KMS-11 (cell line): ENCODE results near the gene GRAMD2B.

Experiments
- H2AFZ ChIP-seq: fragments of 200-600 bp; sonication (generic); 2 replicates; pipeline ENCODE4 v1.6.1; 2016; ENCODE audit warnings: antibody characterized with exemption, mixed run types, low read depth
- H3K27ac ChIP-seq: fragments of 200-600 bp; sonication (generic); 2 replicates; pipeline ENCODE4 v1.6.1; 2016; ENCODE audit warnings: mild to moderate bottlenecking, mixed run types
- H3K27me3 ChIP-seq: fragments of 200-600 bp; sonication (generic); 2 replicates; pipeline ENCODE4 v1.6.1; 2017; ENCODE audit warnings: mild to moderate bottlenecking, low read depth, mixed run types, moderate library complexity; ENCODE audit not compliant: insufficient read depth
- H3K36me3 ChIP-seq: fragments of 200-600 bp; sonication (generic); 2 replicates; pipeline ENCODE4 v1.6.1; 2017; ENCODE audit warnings: mild to moderate bottlenecking, mixed run types; ENCODE audit not compliant: insufficient read depth
- H3K4me1 ChIP-seq: fragments of 200-600 bp; sonication (generic); 2 replicates; pipeline ENCODE4 v1.6.1; 2016; ENCODE audit warnings: mild to moderate bottlenecking, low read depth, mixed run types; ENCODE audit not compliant: poor library complexity, severe bottlenecking
- H3K4me2 ChIP-seq: fragments of 200-600 bp; sonication (generic); 2 replicates; pipeline ENCODE4 v1.7.0; 2016; ENCODE audit warnings: mild to moderate bottlenecking, mixed run types
- H3K4me3 ChIP-seq: fragments of 200-600 bp; sonication (generic); IDR thresholded peaks from 2 replicates; pipeline ENCODE4 v1.6.1; 2017; ENCODE audit warnings: low read depth, low read length, mixed read lengths; ENCODE audit not compliant: insufficient read depth
- H3K79me2 ChIP-seq: fragments of 200-600 bp; sonication (generic); 2 replicates; pipeline ENCODE4 v1.6.1; 2016; ENCODE audit warnings: low read depth, mixed run types; ENCODE audit not compliant: insufficient read depth
- H3K9ac ChIP-seq: fragments of 200-600 bp; sonication (generic); 2 replicates; pipeline ENCODE4 v1.6.1; 2016; ENCODE audit warnings: mild to moderate bottlenecking, mixed run types
- H4K20me1 ChIP-seq: fragments of 200-600 bp; sonication (generic); 2 replicates; pipeline ENCODE4 v1.6.1; 2016; ENCODE audit warnings: mild to moderate bottlenecking, mixed run types; ENCODE audit not compliant: insufficient read depth
- CTCF ChIP-seq: fragments of 200-600 bp; sonication (generic); conservative IDR thresholded peaks from 2 replicates; pipeline ENCODE4 v1.6.1; 2017; ENCODE audit warnings: low read depth, mild to moderate bottlenecking, antibody characterized with exemption, low read length, moderate library complexity, mixed read lengths

The GRAMD2B gene

GRCh38 chr5:126460977-126461376 is 37.8 kb downstream of the GRAMD2B start:
- Histone ChIP-seq H3K36me3 (no peaks in the 10 kb centered on the region), H3K27ac (no peak overlapping the region), H4K20me1 (no peaks in the 10 kb centered on the region), H3K9ac (no peak overlapping the region), H3K4me1 (no peaks in the 10 kb centered on the region), H2AFZ (no peak overlapping the region), H3K4me2 (no peak overlapping the region), H3K4me3 (no peak overlapping the region), H3K27me3 (no peaks in the 10 kb centered on the region), H3K79me2 (no peaks in the 10 kb centered on the region)
- no peak for TF ChIP-seq CTCF

DNA sequence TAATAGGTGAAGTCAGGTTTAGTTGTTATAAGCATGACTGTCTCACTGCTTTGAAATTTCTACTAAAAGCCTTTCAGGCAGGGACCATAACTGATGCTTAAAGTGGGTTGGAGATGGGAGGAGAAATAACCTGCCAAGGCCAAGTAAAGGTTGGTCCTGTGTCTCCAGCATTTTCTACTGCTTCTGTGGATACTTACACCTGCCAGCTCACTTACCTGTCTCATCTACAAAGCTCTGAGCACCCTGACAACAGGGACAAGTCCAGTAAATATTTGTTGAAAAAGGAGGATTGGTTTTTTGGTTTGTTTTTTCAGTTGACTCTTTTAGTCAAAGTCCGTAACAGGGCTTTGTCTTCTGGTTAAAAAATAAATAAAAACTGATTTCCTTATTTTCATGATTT is 38.6 kb downstream of the GRAMD2B start:
- Histone ChIP-seq H3K27me3 (no peaks in the 10 kb centered on the region), H2AFZ (no peak overlapping the region), H4K20me1 (no peaks in the 10 kb centered on the region), H3K36me3 (no peaks in the 10 kb centered on the region), H3K9ac (no peak overlapping the region), H3K27ac (no peak overlapping the region), H3K79me2 (no peaks in the 10 kb centered on the region), H3K4me1 (no peaks in the 10 kb centered on the region), H3K4me3 (no peak overlapping the region), H3K4me2 (no peak overlapping the region)
- TF ChIP-seq CTCF = no peak

DNA sequence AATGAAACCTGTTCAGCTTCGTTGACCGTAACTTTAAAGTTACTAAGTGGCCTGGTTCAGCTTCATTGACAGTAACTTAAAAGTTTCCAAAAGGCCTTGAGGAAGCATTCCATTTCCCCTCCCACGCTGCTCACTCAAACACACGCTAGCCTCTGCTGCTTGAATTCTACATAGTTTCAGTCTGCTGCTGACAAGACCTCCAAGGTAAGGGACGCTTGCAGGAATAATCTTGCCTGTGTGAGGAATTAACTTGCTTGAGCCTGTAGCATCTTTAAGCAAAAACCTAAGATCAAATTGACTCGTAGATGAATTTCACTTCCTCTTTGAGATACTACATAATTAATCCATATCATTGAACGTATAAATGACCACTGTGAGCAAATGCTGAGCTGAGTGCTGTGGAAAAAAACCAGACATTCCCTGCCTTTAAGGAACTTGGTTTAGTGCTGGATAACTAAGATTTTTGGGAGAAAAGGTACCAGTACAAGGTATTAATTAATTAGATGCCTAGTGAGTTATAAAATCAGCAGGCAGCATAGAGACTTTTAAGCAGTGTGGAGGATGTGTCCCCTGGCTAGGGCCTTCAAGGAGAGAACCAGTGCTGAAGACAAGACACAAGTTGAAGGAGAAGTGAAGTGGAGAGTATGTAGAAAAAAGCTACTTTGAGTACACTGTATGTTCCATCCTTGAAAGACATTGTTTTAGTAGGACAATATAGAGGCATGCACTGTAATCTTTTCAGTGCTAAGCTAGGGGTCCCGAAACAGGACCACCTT is 39.2 kb downstream of the GRAMD2B start:
- H3K9ac ChIP-seq = no peak overlapping the region

GRCh38 chr5:126464016-126464415 is 40.8 kb downstream of the GRAMD2B start:
- Histone ChIP-seq H3K79me2 (no peaks in the 10 kb centered on the region), H3K4me2 (no peak overlapping the region), H4K20me1 (no peaks in the 10 kb centered on the region), H2AFZ (no peak overlapping the region), H3K27ac (no peak overlapping the region), H3K4me3 (no peak overlapping the region), H3K36me3 (no peaks in the 10 kb centered on the region), H3K9ac (no peak overlapping the region), H3K27me3 (no peaks in the 10 kb centered on the region), H3K4me1 (no peaks in the 10 kb centered on the region)
- no peak for TF ChIP-seq CTCF

More for the DNA sequence above, 39.2 kb downstream of the GRAMD2B start:
- Histone ChIP-seq H3K36me3 (no peaks in the 10 kb centered on the region), H3K27me3 (no peaks in the 10 kb centered on the region), H3K4me2 (no peak overlapping the region), H3K27ac (no peak overlapping the region), H4K20me1 (no peaks in the 10 kb centered on the region), H3K4me3 (no peak overlapping the region), H3K4me1 (no peaks in the 10 kb centered on the region), H2AFZ (no peak overlapping the region), H3K79me2 (no peaks in the 10 kb centered on the region)
- no peak for TF ChIP-seq CTCF
